GM18499 (cell line): ENCODE measurements around the gene EID3.
"Not testable (repeated sequence)": the region's sequence is repeated elsewhere in the genome, so short reads cannot be mapped to it uniquely, and the experiment has no call there.

Source experiments
- ATAC-seq: cut with Tn5 transposase; IDR thresholded peaks from one replicate; pipeline ENCODE4 v1.9.1; 2021; ENCODE audit warnings: moderate number of reproducible peaks; ENCODE audit not compliant: insufficient read depth, unreplicated experiment

Gene EID3

GRCh38 chr12:104303538-104304151, at the start of gene EID3:
Gene EID3, plus strand, starts transcription at chr12:104303739. Its CDS starts 196 bp downstream, at chr12:104303935.
- peak; percentile 56 for ATAC-seq

GRCh38 chr12:104257913-104258472, 45.5 kb upstream of the EID3 start:
- no peak for ATAC-seq

GRCh38 chr12:104258476-104259067, 45.0 kb upstream of the EID3 start:
- no peak for ATAC-seq

DNA sequence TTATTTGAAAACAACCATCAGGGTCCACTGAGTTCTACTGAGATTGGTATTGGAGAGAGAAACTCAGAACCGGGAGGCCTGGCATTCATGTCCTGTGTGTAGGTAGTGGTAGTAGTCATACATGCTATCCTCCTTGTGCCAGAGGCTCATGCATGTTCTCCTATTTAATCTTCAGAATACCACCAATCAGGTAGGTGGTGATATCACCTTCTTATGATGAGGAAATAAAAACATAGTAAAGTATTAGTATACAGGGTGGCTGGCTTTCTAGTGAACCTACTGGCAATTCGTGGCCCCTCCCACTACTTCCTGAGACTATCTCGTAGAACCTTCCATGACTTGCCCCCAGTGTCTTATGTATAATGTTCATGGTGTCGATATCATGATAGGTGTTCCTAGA, 40.5 kb upstream of the EID3 start:
- ATAC-seq: no peak

DNA sequence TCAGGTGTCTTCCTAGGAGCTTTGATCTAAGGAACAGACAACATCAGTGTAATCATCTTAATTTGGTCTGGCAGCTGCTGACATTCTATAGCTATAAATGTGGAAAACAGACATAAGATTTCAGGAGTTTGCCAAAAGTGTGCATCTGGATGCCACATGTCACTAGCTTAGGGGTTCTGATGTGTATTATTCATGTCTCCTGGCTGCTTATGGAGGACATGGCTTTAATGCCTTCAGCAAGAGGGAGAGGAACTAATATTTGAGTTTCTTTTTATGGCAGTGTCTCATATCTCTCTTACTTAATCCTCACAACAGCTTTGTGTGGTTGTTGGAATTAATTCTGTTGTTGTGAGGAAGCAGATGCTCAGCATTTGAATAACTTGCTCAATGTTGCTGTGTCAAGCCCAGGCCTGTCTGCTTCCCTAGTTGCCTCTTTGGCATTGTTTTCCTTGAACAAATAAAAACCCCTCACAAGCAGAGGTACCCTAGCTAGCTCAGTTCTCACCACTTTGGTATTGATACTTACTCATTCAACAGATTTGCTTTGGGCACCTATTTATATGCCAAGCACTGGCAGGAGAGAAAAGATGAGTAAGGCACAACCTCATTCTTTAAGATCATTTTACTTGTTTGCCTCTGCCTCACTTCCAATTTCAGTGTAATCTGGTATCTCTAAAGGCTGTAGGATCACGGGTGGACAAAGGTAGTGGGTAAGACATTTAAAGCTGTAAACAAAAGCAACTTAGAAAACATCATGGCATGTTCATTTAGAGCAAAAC, 39.8 kb upstream of the EID3 start:
- no peak for ATAC-seq

- ATAC-seq: not testable (repeated sequence)
Measured at GRCh38 chr12:104265436-104265835, 38.1 kb upstream of the EID3 start.

DNA sequence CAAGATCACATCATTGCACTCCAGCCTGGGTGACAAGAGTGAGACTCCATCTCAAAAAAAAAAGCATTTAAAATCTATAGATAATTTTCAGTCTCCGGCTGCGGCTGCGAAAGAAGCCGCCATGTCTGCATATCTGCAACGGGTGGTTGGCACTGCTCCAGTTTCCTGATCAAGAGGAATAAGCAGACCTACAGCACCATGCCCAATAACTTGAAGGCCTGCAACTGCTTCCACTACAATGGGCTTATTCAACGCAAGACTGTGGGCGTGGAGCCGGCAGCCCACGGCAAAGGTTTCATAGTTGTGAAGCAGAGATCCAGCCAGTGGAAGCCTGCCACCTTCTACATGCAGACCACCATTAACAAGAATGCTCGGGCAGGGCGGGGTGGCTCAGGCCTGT, 30.6 kb upstream of the EID3 start:
- ATAC-seq: no peak

- ATAC-seq: no peak
Measured at GRCh38 chr12:104273503-104273902, 30.0 kb upstream of the EID3 start.

DNA sequence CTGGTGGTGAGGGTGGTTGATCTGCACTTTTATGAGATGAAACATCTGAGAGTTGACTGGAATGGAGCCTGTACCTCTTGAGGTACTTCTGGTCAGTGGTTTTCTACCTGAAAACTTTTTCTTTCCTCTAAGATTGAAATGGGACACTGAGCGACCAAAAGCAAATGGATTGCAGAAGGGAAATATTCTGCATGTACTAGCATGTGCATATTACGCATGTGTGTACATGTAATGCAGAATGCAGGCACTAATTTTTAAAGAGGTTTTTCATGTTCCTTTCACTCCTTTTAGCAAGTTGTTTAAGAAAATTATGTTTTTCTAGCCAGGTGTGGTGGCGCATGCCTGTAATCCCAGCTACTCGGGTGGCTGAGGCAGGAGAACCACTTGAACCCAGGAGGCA, 28.7 kb upstream of the EID3 start:
- ATAC-seq: no peak

DNA sequence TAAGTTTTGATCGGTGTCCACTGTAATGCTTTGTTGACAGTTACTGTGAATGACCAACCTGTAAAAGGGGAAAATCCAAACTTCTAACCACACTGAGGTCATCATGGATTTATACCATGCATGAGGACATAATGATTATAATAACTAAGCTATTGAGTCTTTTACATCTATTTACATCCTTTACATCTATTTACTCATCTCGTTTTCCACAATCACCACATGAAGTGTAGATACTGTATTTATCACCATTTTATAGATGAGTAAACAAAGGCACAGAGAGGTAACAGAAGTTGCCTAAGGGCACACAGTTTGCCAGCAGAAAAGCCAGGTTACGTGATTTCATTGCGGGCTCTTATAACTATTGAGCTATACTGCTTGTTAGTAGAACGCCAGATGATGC, 27.9 kb upstream of the EID3 start:
- ATAC-seq: no peak

- no peak for ATAC-seq
Measured at GRCh38 chr12:104276273-104277131, 27.0 kb upstream of the EID3 start.

DNA sequence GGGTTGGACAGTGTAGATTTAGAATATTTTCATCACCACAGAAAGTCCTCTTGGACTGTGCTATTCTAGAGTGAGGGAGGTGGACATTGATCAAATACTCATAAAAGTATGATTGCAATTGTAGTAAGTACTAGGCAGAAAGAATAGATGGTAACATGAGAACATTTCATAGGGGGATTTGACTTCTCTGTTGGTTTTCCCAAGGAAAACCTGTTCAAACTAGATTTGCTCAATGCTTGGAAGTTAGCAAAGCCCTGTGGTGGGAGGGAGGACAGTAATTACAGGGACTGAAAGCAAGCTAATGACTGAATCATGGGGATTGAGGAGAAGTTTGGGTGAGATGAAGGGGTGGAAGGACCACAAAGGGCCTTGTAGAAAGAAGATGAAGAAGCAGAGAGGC, 24.4 kb upstream of the EID3 start:
- no peak for ATAC-seq

- no peak for ATAC-seq
Measured at GRCh38 chr12:104280111-104280510, 23.4 kb upstream of the EID3 start.

DNA sequence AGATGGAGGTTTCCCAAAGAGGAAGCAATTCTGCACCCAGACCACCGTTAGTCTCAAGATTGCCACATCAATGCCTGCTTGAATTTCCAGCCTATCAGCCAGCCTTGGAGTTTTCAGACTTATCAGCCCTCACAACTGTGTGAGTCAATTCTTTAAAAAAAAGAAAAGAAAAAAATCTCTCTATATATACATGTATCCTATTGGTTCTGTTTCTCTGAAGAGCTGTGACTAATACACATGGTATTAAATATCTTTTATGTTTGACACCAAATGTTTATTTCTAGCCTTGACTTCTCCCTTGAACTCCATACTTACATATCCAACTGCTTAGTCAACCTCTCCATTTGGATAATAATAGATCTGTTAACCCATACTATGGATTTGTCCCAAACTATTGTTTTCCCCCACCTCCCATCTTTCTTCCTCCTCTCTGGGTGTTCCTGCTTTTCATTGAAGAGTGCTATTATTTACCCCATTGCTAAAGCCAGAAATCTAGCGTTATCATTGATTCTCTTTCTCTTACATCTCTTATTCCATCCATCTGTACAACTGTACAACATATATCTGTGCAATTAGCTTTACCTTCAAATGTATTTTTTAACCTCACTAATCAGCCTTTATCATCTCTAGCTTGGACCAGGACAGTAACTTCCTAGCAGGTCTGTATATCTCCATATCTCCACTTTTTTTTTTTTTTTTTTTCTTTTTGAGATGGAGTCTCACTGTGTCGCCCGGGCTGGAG, 22.7 kb upstream of the EID3 start:
- no peak for ATAC-seq

- no peak for ATAC-seq
Measured at GRCh38 chr12:104281636-104282035, 21.9 kb upstream of the EID3 start.

DNA sequence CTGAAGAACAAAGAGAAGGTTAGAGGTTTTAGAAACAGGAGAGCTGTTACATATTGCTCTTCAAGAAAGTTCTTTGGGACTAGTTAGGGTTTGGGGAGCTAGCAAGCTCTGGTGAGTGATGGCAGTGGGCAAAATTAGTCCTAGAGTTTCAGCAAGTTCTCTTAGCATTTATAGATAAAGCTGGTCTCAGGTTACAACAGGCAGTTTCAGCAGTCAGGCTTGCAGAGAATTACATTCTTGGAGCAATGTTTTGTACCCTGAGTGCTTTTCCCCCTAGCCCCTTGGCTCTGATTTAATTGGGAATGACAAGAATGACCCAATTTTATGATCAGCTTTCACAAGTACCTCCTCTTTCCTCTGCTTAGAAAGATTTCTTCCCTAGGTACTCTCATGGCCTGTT, 21.4 kb upstream of the EID3 start:
- no peak for ATAC-seq

DNA sequence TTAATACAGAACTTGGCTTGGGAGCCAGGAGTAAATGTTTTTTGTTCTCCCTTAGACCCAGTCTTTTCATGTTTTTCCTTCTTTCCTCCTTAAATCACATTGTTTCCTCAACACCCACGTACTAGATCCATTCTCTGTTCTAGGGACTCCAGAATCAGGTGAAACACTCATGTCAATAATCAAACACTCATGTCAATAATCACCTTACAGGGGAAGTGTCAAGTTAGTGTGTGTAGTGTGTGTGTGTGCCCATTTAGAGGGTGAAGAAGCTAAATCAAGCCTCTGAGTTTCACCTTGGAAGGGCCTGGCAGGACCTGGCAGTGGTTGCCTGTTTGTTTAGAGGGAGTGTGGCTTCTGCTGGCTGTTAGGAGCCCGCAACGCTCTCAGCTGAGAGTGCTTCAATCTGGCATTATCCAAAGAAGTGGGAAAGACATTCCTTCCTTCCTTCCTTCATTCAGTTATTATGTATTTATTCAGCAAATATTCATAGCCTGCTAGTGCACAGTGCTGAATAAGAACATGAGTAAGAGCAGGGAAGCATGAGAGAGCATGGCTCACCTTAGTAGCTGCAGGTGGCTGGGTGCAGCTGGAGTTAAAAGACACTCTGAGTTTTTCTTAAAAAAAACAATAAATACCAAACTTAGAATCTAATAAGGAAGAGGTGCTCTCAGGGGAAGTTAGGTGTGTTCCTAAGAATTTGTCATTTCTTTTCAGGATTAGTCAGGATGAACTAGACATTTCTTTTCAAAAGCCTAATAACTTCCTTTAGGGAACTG, 17.6 kb upstream of the EID3 start:
- no peak for ATAC-seq

DNA sequence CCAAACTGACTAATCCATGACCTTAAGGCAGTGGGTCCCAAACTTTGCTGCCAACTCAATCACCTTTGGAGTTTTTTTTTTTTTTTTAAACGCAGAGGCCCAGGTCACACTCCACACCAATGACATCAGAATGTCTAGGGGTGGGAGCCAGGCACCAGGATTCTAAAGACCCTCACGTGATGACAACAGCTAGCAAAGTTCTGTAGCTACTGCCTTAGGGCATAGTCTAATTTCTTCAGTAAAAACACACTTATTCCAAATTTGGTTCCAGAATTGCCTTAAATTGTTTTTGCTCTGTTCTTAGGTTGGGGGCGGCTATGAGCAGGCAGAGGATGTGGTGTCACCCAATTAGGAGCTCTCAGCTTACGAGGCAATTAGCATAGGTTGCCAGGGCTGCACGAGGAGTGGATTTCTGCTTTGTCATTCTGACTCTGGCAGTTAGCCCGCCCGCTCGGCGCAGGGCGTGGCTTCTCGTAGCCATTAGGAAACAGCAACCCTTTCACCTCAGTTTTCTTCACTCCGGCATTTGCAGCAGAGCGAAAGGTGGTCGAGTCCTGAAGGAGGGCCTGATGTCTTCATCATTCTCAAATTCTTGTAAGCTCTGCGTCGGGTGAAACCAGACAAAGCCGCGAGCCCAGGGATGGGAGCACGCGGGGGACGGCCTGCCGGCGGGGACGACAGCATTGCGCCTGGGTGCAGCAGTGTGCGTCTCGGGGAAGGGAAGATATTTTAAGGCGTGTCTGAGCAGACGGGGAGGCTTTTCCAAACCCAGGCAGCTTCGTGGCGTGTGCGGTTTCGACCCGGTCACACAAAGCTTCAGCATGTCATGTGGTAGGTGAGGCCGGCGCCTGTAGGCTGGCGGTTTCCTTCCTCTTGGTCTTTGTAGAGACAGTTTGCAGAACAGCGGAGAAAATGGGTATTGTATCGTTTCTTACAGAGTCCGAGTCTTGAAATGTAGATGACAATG, 16.7 kb upstream of the EID3 start:
- peak; percentile 83 for ATAC-seq
